ENCODE measurements around the gene GULP1.

Gene GULP1

DNA sequence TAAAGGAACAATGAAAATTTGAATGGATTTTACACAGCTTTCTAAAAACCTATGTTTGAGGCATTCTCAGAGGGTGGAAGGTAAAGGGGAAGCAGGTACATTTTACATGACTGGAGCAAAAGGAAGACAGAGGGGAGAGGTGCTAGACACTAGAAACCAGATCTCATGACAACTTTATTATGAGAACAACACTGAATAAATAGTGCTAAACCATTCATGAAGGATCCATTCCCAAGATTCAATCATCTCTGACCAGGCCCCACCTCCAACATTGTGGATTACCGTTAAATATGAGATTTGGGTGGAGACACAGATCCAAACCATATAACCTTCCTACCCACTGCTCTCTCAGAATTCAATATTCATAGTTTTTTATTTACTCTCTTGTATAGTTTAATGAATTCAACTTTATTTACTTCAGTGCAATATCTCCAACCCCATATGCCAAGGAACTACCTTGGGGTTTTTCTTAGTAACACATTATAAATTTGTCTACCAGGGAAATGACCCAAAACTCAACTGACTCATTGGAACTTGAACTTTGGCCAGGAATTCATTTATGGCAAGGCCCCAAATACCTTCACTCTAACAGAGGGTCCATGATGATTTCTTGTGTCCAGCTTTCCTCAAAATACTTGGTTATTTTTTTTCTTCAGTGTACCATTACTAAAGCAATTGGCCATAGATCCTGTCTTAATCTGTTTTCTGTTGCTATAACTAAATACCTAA lies 317.8 kb downstream of the GULP1 start:
- H3K9me2 ChIP-seq (replicated peaks; ENCODE audit: control insufficient read depth, low read length): no peaks in the 10 kb centered on the region
- H3K79me2 ChIP-seq (ENCODE audit: control insufficient read depth, low read length): no peaks in the 10 kb centered on the region
- H3K4me1 ChIP-seq (ENCODE audit: control insufficient read depth, low read length): no peaks in the 10 kb centered on the region
- no peaks in the 10 kb centered on the region for H3K27me3 ChIP-seq (ENCODE audit: control insufficient read depth, low read length)
- no peaks in the 10 kb centered on the region for H3K36me3 ChIP-seq (ENCODE audit: control insufficient read depth, low read length)
- no peak overlapping the region for H3K4me2 ChIP-seq (ENCODE audit: low read length)
- H3K27ac ChIP-seq (ENCODE audit: low read depth, low read length): no peak overlapping the region
- H3F3A ChIP-seq (ENCODE audit: control insufficient read depth, insufficient read depth): no peaks in the 10 kb centered on the region
- H3K9me3 ChIP-seq (ENCODE audit: control insufficient read depth, insufficient read depth, low read length): no peaks in the 10 kb centered on the region
- no peaks in the 10 kb centered on the region for H4K20me1 ChIP-seq (ENCODE audit: control insufficient read depth, insufficient read depth, low read depth, low read length)
- TF ChIP-seq EZH2phosphoT487 (IDR thresholded peaks at IDR 0.05; ENCODE audit: borderline replicate concordance, low read length): no peak
- TF ChIP-seq CTCF (IDR thresholded peaks at IDR 0.05; ENCODE audit: low read depth, low read length, poor library complexity, severe bottlenecking): no peak
- no peak overlapping the region for H3K4me3 ChIP-seq (ENCODE audit: low read length)

DNA sequence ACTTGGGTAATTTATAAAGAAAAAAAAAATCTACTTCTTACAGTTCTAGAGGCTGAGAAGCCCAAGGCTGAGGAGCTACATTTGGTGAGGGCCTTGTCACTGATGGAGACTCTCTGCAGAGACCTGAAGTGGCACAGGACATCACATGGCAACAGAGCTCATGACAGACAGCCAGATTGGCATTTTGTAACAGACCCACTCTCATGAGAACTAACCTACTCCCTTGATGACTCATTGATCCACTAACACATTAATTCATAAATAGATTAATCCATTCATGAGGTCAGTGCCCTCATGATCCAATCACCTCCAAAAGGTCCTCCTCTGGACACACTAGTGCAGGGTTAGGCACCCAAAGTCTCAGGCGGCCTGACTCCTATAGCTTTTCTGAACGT lies 318.4 kb downstream of the GULP1 start:
- no peaks in the 10 kb centered on the region for H4K20me1 ChIP-seq (ENCODE audit: control insufficient read depth, insufficient read depth, low read depth, low read length)
- no peaks in the 10 kb centered on the region for H3K36me3 ChIP-seq (ENCODE audit: control insufficient read depth, low read length)
- H3F3A ChIP-seq (ENCODE audit: control insufficient read depth, insufficient read depth): no peaks in the 10 kb centered on the region
- H3K27me3 ChIP-seq (ENCODE audit: control insufficient read depth, low read length): no peaks in the 10 kb centered on the region
- no peak overlapping the region for H3K27ac ChIP-seq (ENCODE audit: low read depth, low read length)
- H3K9me2 ChIP-seq (replicated peaks; ENCODE audit: control insufficient read depth, low read length): no peaks in the 10 kb centered on the region
- H3K9me3 ChIP-seq (ENCODE audit: control insufficient read depth, insufficient read depth, low read length): no peaks in the 10 kb centered on the region
- H3K4me3 ChIP-seq (ENCODE audit: low read length): no peak overlapping the region
- no peak for TF ChIP-seq CTCF (IDR thresholded peaks at IDR 0.05; ENCODE audit: low read depth, low read length, poor library complexity, severe bottlenecking)
- TF ChIP-seq EZH2phosphoT487 (IDR thresholded peaks at IDR 0.05; ENCODE audit: borderline replicate concordance, low read length): no peak
- H3K79me2 ChIP-seq (ENCODE audit: control insufficient read depth, low read length): no peaks in the 10 kb centered on the region
- no peak overlapping the region for H3K4me2 ChIP-seq (ENCODE audit: low read length)
- no peaks in the 10 kb centered on the region for H3K4me1 ChIP-seq (ENCODE audit: control insufficient read depth, low read length)

DNA sequence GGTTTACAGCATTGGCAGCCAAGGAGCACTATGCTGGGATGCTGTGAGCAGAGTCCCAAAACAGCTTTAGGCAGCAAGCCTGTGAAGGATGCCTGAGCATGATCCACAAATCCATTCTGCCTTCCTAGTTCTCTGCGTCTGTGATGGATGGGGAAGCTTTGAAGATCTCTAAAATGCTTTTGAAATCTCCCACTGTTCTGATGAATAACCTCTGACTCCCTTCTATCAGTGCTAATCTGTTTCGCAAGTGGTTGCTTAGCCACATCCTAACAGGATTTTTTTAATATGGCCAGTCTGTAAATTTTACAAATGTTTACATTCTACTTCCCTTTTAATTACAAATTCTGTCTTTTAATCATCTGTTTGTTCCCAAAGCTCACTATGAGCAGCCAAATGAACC lies 319.2 kb downstream of the GULP1 start:
- H3K9me3 ChIP-seq (ENCODE audit: control insufficient read depth, insufficient read depth, low read length): no peaks in the 10 kb centered on the region
- no peak for TF ChIP-seq EZH2phosphoT487 (IDR thresholded peaks at IDR 0.05; ENCODE audit: borderline replicate concordance, low read length)
- no peak for TF ChIP-seq CTCF (IDR thresholded peaks at IDR 0.05; ENCODE audit: low read depth, low read length, poor library complexity, severe bottlenecking)
- no peaks in the 10 kb centered on the region for H4K20me1 ChIP-seq (ENCODE audit: control insufficient read depth, insufficient read depth, low read depth, low read length)
- no peaks in the 10 kb centered on the region for H3K27me3 ChIP-seq (ENCODE audit: control insufficient read depth, low read length)
- no peak overlapping the region for H3K27ac ChIP-seq (ENCODE audit: low read depth, low read length)
- H3K79me2 ChIP-seq (ENCODE audit: control insufficient read depth, low read length): no peaks in the 10 kb centered on the region
- no peak overlapping the region for H3K4me3 ChIP-seq (ENCODE audit: low read length)
- no peaks in the 10 kb centered on the region for H3K4me1 ChIP-seq (ENCODE audit: control insufficient read depth, low read length)
- H3K4me2 ChIP-seq (ENCODE audit: low read length): no peak overlapping the region
- H3F3A ChIP-seq (ENCODE audit: control insufficient read depth, insufficient read depth): no peaks in the 10 kb centered on the region
- H3K9me2 ChIP-seq (replicated peaks; ENCODE audit: control insufficient read depth, low read length): no peaks in the 10 kb centered on the region
- H3K36me3 ChIP-seq (ENCODE audit: control insufficient read depth, low read length): no peaks in the 10 kb centered on the region
